ENCODE results near the gene P2RY10.

DNA sequence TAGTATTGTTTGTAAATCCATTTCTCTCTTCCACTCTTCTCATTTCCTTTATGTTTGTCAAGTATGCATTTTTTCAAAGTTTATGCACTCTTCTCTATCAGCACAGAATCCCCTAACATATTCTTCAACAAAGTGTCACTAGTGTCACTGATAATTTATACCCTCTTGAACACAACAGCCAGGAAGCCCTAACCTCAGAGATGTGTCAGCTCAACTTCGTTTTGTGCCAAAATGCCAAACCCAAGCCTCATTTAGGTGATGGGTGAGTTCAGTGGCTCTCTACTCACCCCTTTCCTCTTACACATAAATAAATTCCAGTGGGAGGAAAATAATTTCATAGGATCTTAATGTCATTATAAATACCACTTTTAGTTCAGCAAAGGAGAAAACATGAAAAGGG lies 22.4 kb upstream of the P2RY10 start:
- TF ChIP-seq, protein P1, sequence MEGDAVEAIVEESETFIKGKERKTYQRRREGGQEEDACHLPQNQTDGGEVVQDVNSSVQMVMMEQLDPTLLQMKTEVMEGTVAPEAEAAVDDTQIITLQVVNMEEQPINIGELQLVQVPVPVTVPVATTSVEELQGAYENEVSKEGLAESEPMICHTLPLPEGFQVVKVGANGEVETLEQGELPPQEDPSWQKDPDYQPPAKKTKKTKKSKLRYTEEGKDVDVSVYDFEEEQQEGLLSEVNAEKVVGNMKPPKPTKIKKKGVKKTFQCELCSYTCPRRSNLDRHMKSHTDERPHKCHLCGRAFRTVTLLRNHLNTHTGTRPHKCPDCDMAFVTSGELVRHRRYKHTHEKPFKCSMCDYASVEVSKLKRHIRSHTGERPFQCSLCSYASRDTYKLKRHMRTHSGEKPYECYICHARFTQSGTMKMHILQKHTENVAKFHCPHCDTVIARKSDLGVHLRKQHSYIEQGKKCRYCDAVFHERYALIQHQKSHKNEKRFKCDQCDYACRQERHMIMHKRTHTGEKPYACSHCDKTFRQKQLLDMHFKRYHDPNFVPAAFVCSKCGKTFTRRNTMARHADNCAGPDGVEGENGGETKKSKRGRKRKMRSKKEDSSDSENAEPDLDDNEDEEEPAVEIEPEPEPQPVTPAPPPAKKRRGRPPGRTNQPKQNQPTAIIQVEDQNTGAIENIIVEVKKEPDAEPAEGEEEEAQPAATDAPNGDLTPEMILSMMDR (conservative IDR thresholded peaks at IDR 0.05; ENCODE audit: low read depth in 2 of 2), result no peak
- TF ChIP-seq, protein P2, sequence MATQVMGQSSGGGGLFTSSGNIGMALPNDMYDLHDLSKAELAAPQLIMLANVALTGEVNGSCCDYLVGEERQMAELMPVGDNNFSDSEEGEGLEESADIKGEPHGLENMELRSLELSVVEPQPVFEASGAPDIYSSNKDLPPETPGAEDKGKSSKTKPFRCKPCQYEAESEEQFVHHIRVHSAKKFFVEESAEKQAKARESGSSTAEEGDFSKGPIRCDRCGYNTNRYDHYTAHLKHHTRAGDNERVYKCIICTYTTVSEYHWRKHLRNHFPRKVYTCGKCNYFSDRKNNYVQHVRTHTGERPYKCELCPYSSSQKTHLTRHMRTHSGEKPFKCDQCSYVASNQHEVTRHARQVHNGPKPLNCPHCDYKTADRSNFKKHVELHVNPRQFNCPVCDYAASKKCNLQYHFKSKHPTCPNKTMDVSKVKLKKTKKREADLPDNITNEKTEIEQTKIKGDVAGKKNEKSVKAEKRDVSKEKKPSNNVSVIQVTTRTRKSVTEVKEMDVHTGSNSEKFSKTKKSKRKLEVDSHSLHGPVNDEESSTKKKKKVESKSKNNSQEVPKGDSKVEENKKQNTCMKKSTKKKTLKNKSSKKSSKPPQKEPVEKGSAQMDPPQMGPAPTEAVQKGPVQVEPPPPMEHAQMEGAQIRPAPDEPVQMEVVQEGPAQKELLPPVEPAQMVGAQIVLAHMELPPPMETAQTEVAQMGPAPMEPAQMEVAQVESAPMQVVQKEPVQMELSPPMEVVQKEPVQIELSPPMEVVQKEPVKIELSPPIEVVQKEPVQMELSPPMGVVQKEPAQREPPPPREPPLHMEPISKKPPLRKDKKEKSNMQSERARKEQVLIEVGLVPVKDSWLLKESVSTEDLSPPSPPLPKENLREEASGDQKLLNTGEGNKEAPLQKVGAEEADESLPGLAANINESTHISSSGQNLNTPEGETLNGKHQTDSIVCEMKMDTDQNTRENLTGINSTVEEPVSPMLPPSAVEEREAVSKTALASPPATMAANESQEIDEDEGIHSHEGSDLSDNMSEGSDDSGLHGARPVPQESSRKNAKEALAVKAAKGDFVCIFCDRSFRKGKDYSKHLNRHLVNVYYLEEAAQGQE (IDR thresholded peaks at IDR 0.05; ENCODE audit: unreplicated experiment), result no peak
- TF ChIP-seq EZH2 (IDR thresholded peaks at IDR 0.05; ENCODE audit: low read depth, unreplicated experiment) (no peak), EZH2phosphoT487 (IDR thresholded peaks at IDR 0.05; ENCODE audit: unreplicated experiment) (no peak)
- TF ChIP-seq, protein P3, sequence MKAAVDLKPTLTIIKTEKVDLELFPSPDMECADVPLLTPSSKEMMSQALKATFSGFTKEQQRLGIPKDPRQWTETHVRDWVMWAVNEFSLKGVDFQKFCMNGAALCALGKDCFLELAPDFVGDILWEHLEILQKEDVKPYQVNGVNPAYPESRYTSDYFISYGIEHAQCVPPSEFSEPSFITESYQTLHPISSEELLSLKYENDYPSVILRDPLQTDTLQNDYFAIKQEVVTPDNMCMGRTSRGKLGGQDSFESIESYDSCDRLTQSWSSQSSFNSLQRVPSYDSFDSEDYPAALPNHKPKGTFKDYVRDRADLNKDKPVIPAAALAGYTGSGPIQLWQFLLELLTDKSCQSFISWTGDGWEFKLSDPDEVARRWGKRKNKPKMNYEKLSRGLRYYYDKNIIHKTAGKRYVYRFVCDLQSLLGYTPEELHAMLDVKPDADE (IDR thresholded peaks at IDR 0.05), result no peak

Data from GM23338 (cell line).